K562 (cell line): ENCODE results near the gene CYP2W1. TPM values are rescaled to one million over a fixed set of nuclear protein-coding genes. Genes with fewer than 3 reads are reported as not detected.
A peak's percentile ranks its signal among the peaks of the same experiment; 100 is the strongest.

ENCODE experiments used
- BMI1 ChIP-seq: fragments of 150-350 bp; IDR thresholded peaks from 2 replicates; pipeline ENCODE4 v1.6.1; 2014; ENCODE audit warnings: low read length
- BRD9 ChIP-seq: fragments of 450-650 bp; IDR thresholded peaks from 2 replicates; pipeline ENCODE4 v1.6.1; 2018; ENCODE audit warnings: low read depth; ENCODE audit not compliant: partially characterized antibody
- CAMTA2 ChIP-seq: fragments of 250-450 bp; sonication (Bioruptor Pico); conservative IDR thresholded peaks from 2 replicates; pipeline ENCODE4 v1.5.1; 2022
- CTCF ChIP-seq, 3 experiments: IDR thresholded peaks in 2 of 3; conservative IDR thresholded peaks in 1 of 3; 2 replicates each; pipeline ENCODE4 v1.5.1; 2011 to 2012; ENCODE audit warnings: low read length in 3 of 3, mild to moderate bottlenecking in 3 of 3, control low read depth in 2 of 3, improper control_type of control experiment in 1 of 3, inconsistent platforms in 1 of 3, low read depth in 1 of 3, mixed read lengths in 1 of 3, moderate library complexity in 1 of 3; ENCODE audit not compliant: insufficient read depth in 2 of 3
- E2F6 ChIP-seq, 2 experiments: IDR thresholded peaks; 2 replicates each; pipeline ENCODE4 v1.6.1; 2011; ENCODE audit warnings: borderline replicate concordance in 1 of 2, control low read depth in 1 of 2, low read depth in 1 of 2, low read length in 1 of 2, mild to moderate bottlenecking in 1 of 2, mixed read lengths in 1 of 2, moderate library complexity in 1 of 2; ENCODE audit not compliant: insufficient read depth in 1 of 2, insufficient read length in 1 of 2, poor library complexity in 1 of 2, severe bottlenecking in 1 of 2; ENCODE audit errors: extremely low read depth in 1 of 2
- ELF1 ChIP-seq: fragments of 200-800 bp; sonication (Bioruptor generic); IDR thresholded peaks from 2 replicates; pipeline ENCODE4 v1.6.1; 2016; ENCODE audit warnings: missing genetic modification characterization, missing compliant biosample characterization
- FOSL1 ChIP-seq: fragments of 200-800 bp; sonication (Bioruptor generic); conservative IDR thresholded peaks from 2 replicates; pipeline ENCODE4 v1.6.1; 2016; ENCODE audit warnings: missing genetic modification characterization, missing compliant biosample characterization
- HDAC6 ChIP-seq: IDR thresholded peaks from 2 replicates; pipeline ENCODE4 v1.6.1; 2012; ENCODE audit warnings: low read depth, mild to moderate bottlenecking, control low read depth, inconsistent platforms, low read length, moderate library complexity
- KLF10 ChIP-seq: fragments of 250-450 bp; sonication (Bioruptor Pico); IDR thresholded peaks from 2 replicates; pipeline ENCODE4 v1.6.1; 2021; ENCODE audit warnings: matching md5 sums
- KLF16 ChIP-seq: IDR thresholded peaks from 2 replicates; pipeline ENCODE4 v1.6.1; 2016; ENCODE audit warnings: antibody characterized with exemption
- MTA3 ChIP-seq: fragments of 450-650 bp; formaldehyde crosslinking; IDR thresholded peaks from 2 replicates; pipeline ENCODE4 v1.6.1; 2017; ENCODE audit warnings: mild to moderate bottlenecking, borderline replicate concordance
- NCOA4 ChIP-seq: fragments of 450-650 bp; IDR thresholded peaks from 2 replicates; pipeline ENCODE4 v1.6.1; 2018; ENCODE audit warnings: mild to moderate bottlenecking; ENCODE audit not compliant: partially characterized antibody
- NFIC ChIP-seq: fragments of 450-650 bp; IDR thresholded peaks from 2 replicates; pipeline ENCODE4 v1.6.1; 2017; ENCODE audit warnings: mild to moderate bottlenecking, inconsistent platforms
- POLR2G ChIP-seq: fragments of 200-400 bp; formaldehyde crosslinking; IDR thresholded peaks from 2 replicates; pipeline ENCODE4 v1.6.1; 2017; ENCODE audit warnings: low read depth, mild to moderate bottlenecking, antibody characterized with exemption, low read length, moderate library complexity
- ZBTB34 ChIP-seq: fragments of 250-450 bp; sonication (Bioruptor Pico); IDR thresholded peaks from 2 replicates; pipeline ENCODE4 v1.8.0; 2021; ENCODE audit warnings: mild to moderate bottlenecking, moderate library complexity
- ZNF263 ChIP-seq: sonication (generic); formaldehyde crosslinking; IDR thresholded peaks from 2 replicates; pipeline ENCODE4 v1.8.0; 2022; ENCODE audit warnings: mild to moderate bottlenecking, missing genetic modification reagents, borderline replicate concordance
- ZNF512 ChIP-seq: IDR thresholded peaks from 2 replicates; pipeline ENCODE4 v1.6.1; 2016; ENCODE audit warnings: missing genetic modification characterization, missing compliant biosample characterization
- ZNF551 ChIP-seq: fragments of 250-450 bp; sonication (Bioruptor Pico); IDR thresholded peaks from 2 replicates; pipeline ENCODE4 v1.5.0; 2021; ENCODE audit warnings: mild to moderate bottlenecking, moderate library complexity
- ZNF639 ChIP-seq, 2 experiments: fragments of 200-800 bp in 1 of 2; sonication (Bioruptor generic) in 1 of 2; sonication (generic) in 1 of 2; formaldehyde crosslinking in 1 of 2; IDR thresholded peaks in 1 of 2; conservative IDR thresholded peaks in 1 of 2; 2 replicates each; pipeline versions ENCODE4 v1.5.0 to v1.6.1; 2016 to 2020; ENCODE audit warnings: missing compliant biosample characterization in 1 of 2, missing genetic modification characterization in 1 of 2, missing genetic modification reagents in 1 of 2
- ZNF76 ChIP-seq: fragments of 250-450 bp; sonication (Bioruptor Pico); IDR thresholded peaks from 2 replicates; pipeline ENCODE4 v1.4.0; 2020; ENCODE audit warnings: mild to moderate bottlenecking, moderate library complexity, borderline replicate concordance
- polyA plus RNA-seq, 8 experiments: library from polyadenylated mRNA; depleted of rRNA in 4 of 8; stranded (reverse) in 5 of 8; unstranded in 3 of 8; fragments of >200 nt; fragmentation: Nextera tagmentation in 2 of 8; fragmentation: Illumina TruSeq in 1 of 8; extraction: Ambion mirVana in 2 of 8; extraction: Trizol in 1 of 8; gene quantifications; 2 replicates each; pipeline versions ENCODE4 v1.2.1 to v1.2.3, GENCODE V29; 2011 to 2014; ENCODE audit warnings: inconsistent platforms in 1 of 8, missing spikeins in 1 of 8
- total RNA-seq, 7 experiments: library from RNA; depleted of rRNA in 6 of 7; stranded (reverse); fragments of >200 nt in 6 of 7; fragmentation: Illumina TruSeq in 2 of 7; extraction: Trizol in 2 of 7; gene quantifications; 2 replicates each; pipeline versions ENCODE4 v1.2.1 to v1.2.3, GENCODE V29; 2011 to 2021; ENCODE audit warnings: low replicate concordance in 1 of 7

The CYP2W1 gene
- total and polyA plus RNA-seq, 9 of the 15 experiments (the other 6 are each of a cell fraction or from before 2014, with no cell fraction given), result not detected

- TF ChIP-seq CTCF (IDR thresholded peaks at IDR 0.05 in 2 of 3, conservative IDR thresholded peaks at IDR 0.05 in 1 of 3; ENCODE audit: insufficient read depth in 2 of 3, low read depth in 1 of 3, low read length in 3 of 3) (no peak), BMI1 (no peak), ZNF512 (tag) (no peak), NFIC (0 out of 2 replicates have a peak, but pooled peaks have one; percentile 10), ZNF551 (no peak), FOSL1 (tag) (no peak), KLF10 (CRISPR knock-in tag) (no peak), ZNF76 (no peak), ELF1 (tag) (no peak), ZBTB34 (CRISPR knock-in tag) (no peak), E2F6 (IDR thresholded peaks at IDR 0.05; ENCODE audit: borderline replicate concordance in 1 of 2, extremely low read depth in 1 of 2, insufficient read depth in 1 of 2, insufficient read length in 1 of 2, low read depth in 1 of 2, low read length in 1 of 2, poor library complexity in 1 of 2, severe bottlenecking in 1 of 2) (peak; percentile 5 to 88), ZNF263 (no peak), MTA3 (0 out of 2 replicates have a peak, but pooled peaks have one; percentile 20), CAMTA2 (CRISPR knock-in tag) (no peak), ZNF639 (CRISPR knock-in tag; conservative IDR thresholded peaks at IDR 0.05 in 1 of 2, IDR thresholded peaks at IDR 0.05 in 1 of 2) (no peak; a peak in 1 of 4 replicates), HDAC6 (no peak), POLR2G (peak; percentile 71), BRD9 (no peak), NCOA4 (no peak), KLF16 (peak; percentile 98)
Observed at GRCh38 chr7:1028044-1028770, 45.2 kb downstream of the CYP2W1 start (continued).
